Right lobe of liver (tissue), 4 donors: Measurements from ENCODE around the gene GPR183.

Experiments
- POLR2A ChIP-seq: fragments of 450-650 bp; IDR thresholded peaks from one replicate; pipeline ENCODE4 v1.6.1; 2017; ENCODE audit warnings: antibody characterized with exemption, mild to moderate bottlenecking
- TF ChIP-seq, protein P1 (sequence below), 4 donors: fragments of 200-600 bp in 3 of 4; fragments of 450-650 bp in 1 of 4; IDR thresholded peaks; one replicate each; pipeline versions ENCODE4 v1.5.1 to v1.8.0; 2016 to 2022; ENCODE audit warnings: antibody characterized with exemption in 4 of 4, mild to moderate bottlenecking in 2 of 4
- donor health status: DM: no; HTN: no; CAD: no.
- donor health status: DM: no; HTN: no; CAD: no.
- donor health status: DM: no; HTN: yes; CAD: no.

DNA sequence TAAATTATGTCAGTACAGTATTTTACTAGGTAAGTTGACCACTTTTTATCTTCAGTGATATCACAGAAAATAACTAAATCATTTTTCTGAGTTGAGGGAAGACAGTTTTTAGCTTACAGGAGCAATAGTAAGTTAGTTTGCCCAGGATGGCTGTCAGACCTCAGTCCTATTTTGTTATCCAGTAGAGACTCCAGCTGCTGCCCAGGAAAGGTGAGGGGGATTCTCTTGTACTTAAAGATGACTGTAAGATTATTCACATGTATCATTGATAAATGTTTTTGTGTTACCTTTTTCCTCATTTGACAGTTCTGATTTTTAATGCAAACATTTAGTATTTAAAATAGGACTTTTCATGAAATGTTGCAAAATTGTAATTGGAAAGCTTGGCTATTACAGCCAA lies 14.5 kb upstream of the GPR183 start:
- TF ChIP-seq, protein P1, sequence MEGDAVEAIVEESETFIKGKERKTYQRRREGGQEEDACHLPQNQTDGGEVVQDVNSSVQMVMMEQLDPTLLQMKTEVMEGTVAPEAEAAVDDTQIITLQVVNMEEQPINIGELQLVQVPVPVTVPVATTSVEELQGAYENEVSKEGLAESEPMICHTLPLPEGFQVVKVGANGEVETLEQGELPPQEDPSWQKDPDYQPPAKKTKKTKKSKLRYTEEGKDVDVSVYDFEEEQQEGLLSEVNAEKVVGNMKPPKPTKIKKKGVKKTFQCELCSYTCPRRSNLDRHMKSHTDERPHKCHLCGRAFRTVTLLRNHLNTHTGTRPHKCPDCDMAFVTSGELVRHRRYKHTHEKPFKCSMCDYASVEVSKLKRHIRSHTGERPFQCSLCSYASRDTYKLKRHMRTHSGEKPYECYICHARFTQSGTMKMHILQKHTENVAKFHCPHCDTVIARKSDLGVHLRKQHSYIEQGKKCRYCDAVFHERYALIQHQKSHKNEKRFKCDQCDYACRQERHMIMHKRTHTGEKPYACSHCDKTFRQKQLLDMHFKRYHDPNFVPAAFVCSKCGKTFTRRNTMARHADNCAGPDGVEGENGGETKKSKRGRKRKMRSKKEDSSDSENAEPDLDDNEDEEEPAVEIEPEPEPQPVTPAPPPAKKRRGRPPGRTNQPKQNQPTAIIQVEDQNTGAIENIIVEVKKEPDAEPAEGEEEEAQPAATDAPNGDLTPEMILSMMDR (IDR thresholded peaks at IDR 0.05) = no peak
- TF ChIP-seq POLR2A = no peak
